SK-N-SH treated with all-trans-retinoic acid at 6 μM for 48 hours (cell line): ENCODE results near the gene GJA3.

ENCODE experiments used
- ATAC-seq: fragments of 200-7000 bp; cut with Tn5 transposase; 3 replicates; pipeline ENCODE4 v1.9.1; 2020; ENCODE audit warnings: mild to moderate bottlenecking, moderate library complexity
- ARNTL ChIP-seq: fragments of 450-650 bp; formaldehyde crosslinking; IDR thresholded peaks from 2 replicates; pipeline ENCODE4 v1.5.0; 2020; ENCODE audit warnings: low read depth, mild to moderate bottlenecking, moderate library complexity, borderline replicate concordance
- BACH2 ChIP-seq: fragments of 250-450 bp; sonication (Bioruptor Pico); IDR thresholded peaks from 2 replicates; pipeline ENCODE4 v1.9.0; 2021; ENCODE audit warnings: mild to moderate bottlenecking, borderline replicate concordance
- CREB5 ChIP-seq: fragments of 250-450 bp; sonication (Bioruptor Pico); IDR thresholded peaks from 2 replicates; pipeline ENCODE4 v1.5.1; 2020; ENCODE audit warnings: low read depth, mild to moderate bottlenecking, moderate library complexity
- CSDC2 ChIP-seq: fragments of 250-450 bp; sonication (Bioruptor Pico); IDR thresholded peaks from 2 replicates; pipeline ENCODE4 v1.5.0; 2020; ENCODE audit warnings: mild to moderate bottlenecking, moderate library complexity
- CSRNP3 ChIP-seq: fragments of 250-450 bp; sonication (Bioruptor Pico); IDR thresholded peaks from 2 replicates; pipeline ENCODE4 v1.5.1; 2021; ENCODE audit warnings: mild to moderate bottlenecking, moderate library complexity
- GLIS3 ChIP-seq: fragments of 250-450 bp; sonication (Bioruptor Pico); IDR thresholded peaks from 2 replicates; pipeline ENCODE4 v1.5.0; 2020; ENCODE audit warnings: mild to moderate bottlenecking, moderate library complexity
- ISL1 ChIP-seq: fragments of 250-450 bp; sonication (Bioruptor Pico); IDR thresholded peaks from 2 replicates; pipeline ENCODE4 v2.1.2; 2022; ENCODE audit warnings: mild to moderate bottlenecking, moderate library complexity
- OSR1 ChIP-seq: fragments of 250-450 bp; sonication (Bioruptor Pico); IDR thresholded peaks from 2 replicates; pipeline ENCODE4 v1.8.0; 2022; ENCODE audit warnings: moderate library complexity, mild to moderate bottlenecking, inconsistent platforms
- PATZ1 ChIP-seq: fragments of 250-450 bp; sonication (Bioruptor Pico); IDR thresholded peaks from 2 replicates; pipeline ENCODE4 v1.8.0; 2020; ENCODE audit warnings: mild to moderate bottlenecking, moderate library complexity, borderline replicate concordance
- POU6F1 ChIP-seq: fragments of 250-450 bp; sonication (Bioruptor Pico); IDR thresholded peaks from 2 replicates; pipeline ENCODE4 v1.8.0; 2021; ENCODE audit warnings: low read depth, mild to moderate bottlenecking, moderate library complexity, borderline replicate concordance
- RARB ChIP-seq: fragments of 250-450 bp; sonication (Bioruptor Pico); IDR thresholded peaks from 2 replicates; pipeline ENCODE4 v1.8.0; 2021; ENCODE audit warnings: mild to moderate bottlenecking, moderate library complexity
- TCF4 ChIP-seq: fragments of 250-450 bp; sonication (Bioruptor Pico); IDR thresholded peaks from 2 replicates; pipeline ENCODE4 v1.8.0; 2021; ENCODE audit warnings: mild to moderate bottlenecking, moderate library complexity, borderline replicate concordance
- TOX ChIP-seq: fragments of 250-450 bp; sonication (Bioruptor Pico); IDR thresholded peaks from 2 replicates; pipeline ENCODE4 v1.8.0; 2021; ENCODE audit warnings: mild to moderate bottlenecking, moderate library complexity, borderline replicate concordance
- TSHZ2 ChIP-seq: fragments of 250-450 bp; sonication (Bioruptor Pico); IDR thresholded peaks from 2 replicates; pipeline ENCODE4 v1.5.0; 2020; ENCODE audit warnings: mild to moderate bottlenecking, moderate library complexity
- ZFP3 ChIP-seq: fragments of 250-450 bp; sonication (Bioruptor Pico); IDR thresholded peaks from 2 replicates; pipeline ENCODE4 v1.5.0; 2020; ENCODE audit warnings: mild to moderate bottlenecking, moderate library complexity
- ZFP30 ChIP-seq: fragments of 450-650 bp; formaldehyde crosslinking; IDR thresholded peaks from 2 replicates; pipeline ENCODE4 v1.5.0; 2022; ENCODE audit warnings: mild to moderate bottlenecking, moderate library complexity
- ZNF565 ChIP-seq: fragments of 450-650 bp; formaldehyde crosslinking; conservative IDR thresholded peaks from 2 replicates; pipeline ENCODE4 v1.5.0; 2020; ENCODE audit warnings: low read depth, mild to moderate bottlenecking, moderate library complexity
- ZNF70 ChIP-seq: fragments of 450-650 bp; formaldehyde crosslinking; IDR thresholded peaks from 2 replicates; pipeline ENCODE4 v1.5.0; 2020; ENCODE audit warnings: mild to moderate bottlenecking, moderate library complexity
- ZNF8 ChIP-seq: fragments of 450-650 bp; formaldehyde crosslinking; IDR thresholded peaks from 2 replicates; pipeline ENCODE4 v1.5.0; 2020; ENCODE audit warnings: mild to moderate bottlenecking, moderate library complexity

The GJA3 gene

GRCh38 chr13:20118268-20119140, 42.3 kb downstream of the GJA3 start:
- peak; percentile 73 for ATAC-seq
- TF ChIP-seq ZNF8 (CRISPR knock-in tag) (no peak), ZNF70 (CRISPR knock-in tag) (no peak), OSR1 (CRISPR knock-in tag) (no peak), GLIS3 (CRISPR knock-in tag) (no peak), CSRNP3 (CRISPR knock-in tag) (no peak), ARNTL (CRISPR knock-in tag) (no peak), ZFP30 (CRISPR knock-in tag) (no peak), TSHZ2 (no peak), TCF4 (CRISPR knock-in tag) (no peak)

GRCh38 chr13:20116213-20116612, 44.6 kb downstream of the GJA3 start:
- TF ChIP-seq TOX (CRISPR knock-in tag) (no peak), OSR1 (CRISPR knock-in tag) (no peak), ZNF70 (CRISPR knock-in tag) (no peak), ZFP30 (CRISPR knock-in tag) (no peak), ISL1 (CRISPR knock-in tag) (no peak), ZFP3 (no peak), CSRNP3 (CRISPR knock-in tag) (no peak), ARNTL (CRISPR knock-in tag) (no peak), PATZ1 (CRISPR knock-in tag) (no peak), ZNF565 (no peak)
- TF ChIP-seq, all 23 proteins: peak for 0
- no peak for ATAC-seq

- ATAC-seq = no peak
- TF ChIP-seq OSR1 (CRISPR knock-in tag) (no peak), CREB5 (CRISPR knock-in tag) (no peak)
These were observed 46.7 kb downstream of the GJA3 start for GRCh38 chr13:20114066-20114610.

- no peak for ATAC-seq
- TF ChIP-seq CREB5 (CRISPR knock-in tag) (no peak), RARB (CRISPR knock-in tag) (no peak), ZFP30 (CRISPR knock-in tag) (no peak), GLIS3 (CRISPR knock-in tag) (no peak), PATZ1 (CRISPR knock-in tag) (no peak), BACH2 (CRISPR knock-in tag) (no peak), POU6F1 (CRISPR knock-in tag) (no peak), CSDC2 (CRISPR knock-in tag) (no peak), TOX (CRISPR knock-in tag) (no peak)
These were observed 51.8 kb downstream of the GJA3 start for GRCh38 chr13:20109037-20109436.
